OCI-LY7 (cell line): Measurements from ENCODE around the gene FFAR4. TPM values are rescaled to one million over a fixed set of nuclear protein-coding genes. Genes with fewer than 3 reads are reported as not detected.

Experiments used
- BruUV-seq: library from RNA; stranded (reverse); fragments of 400-500 nt; replicated peaks from 2 replicates; lab custom pipeline; 2021; lab: Mats Ljungman, UMichigan
- CTCF ChIA-PET: fragments of 300-600 bp; sonication (Branson Sonifier 250); formaldehyde crosslinking; loops from one replicate; lab custom pipeline; 2022; ENCODE audit warnings: antibody characterized with exemption; ENCODE audit not compliant: unreplicated experiment; lab: Charles Lee
- POLR2A ChIA-PET: fragments of 300-600 bp; sonication (Branson Sonifier 250); formaldehyde crosslinking; loops from one replicate; lab custom pipeline; 2022; ENCODE audit warnings: antibody characterized with exemption; lab: Charles Lee
- DNase-seq: peaks from one replicate; pipeline ENCODE4 v3.0.0-alpha.2; 2015; ENCODE audit warnings: low spot score
- H2AFZ ChIP-seq: fragments of 200-600 bp; sonication (generic), shearing (Covaris generic); 2 replicates; pipeline ENCODE4 v1.6.1; 2014; ENCODE audit warnings: mild to moderate bottlenecking, antibody characterized with exemption, low read length, moderate library complexity
- H3K27ac ChIP-seq: fragments of 200-600 bp; sonication (generic); 2 replicates; pipeline ENCODE4 v1.5.1; 2014; ENCODE audit warnings: mixed run types, low read depth, mild to moderate bottlenecking, moderate library complexity, low read length, inconsistent platforms; ENCODE audit not compliant: poor library complexity, severe bottlenecking
- H3K36me3 ChIP-seq: fragments of 200-600 bp; sonication (generic); 2 replicates; pipeline ENCODE4 v1.6.1; 2014; ENCODE audit warnings: mild to moderate bottlenecking, antibody characterized with exemption, low read length, moderate library complexity, mixed read lengths; ENCODE audit not compliant: insufficient read depth
- H3K4me1 ChIP-seq: fragments of 200-600 bp; sonication (generic); 2 replicates; pipeline ENCODE4 v1.5.1; 2014; ENCODE audit warnings: mild to moderate bottlenecking, low read length; ENCODE audit not compliant: insufficient read depth, poor library complexity, severe bottlenecking
- H3K4me2 ChIP-seq: fragments of 200-600 bp; sonication (generic); 2 replicates; pipeline ENCODE4 v1.6.1; 2014; ENCODE audit warnings: mild to moderate bottlenecking, low read length
- H3K4me3 ChIP-seq: fragments of 200-600 bp; sonication (generic); 2 replicates; pipeline ENCODE4 v1.5.1; 2014; ENCODE audit warnings: mild to moderate bottlenecking, low read depth, low read length; ENCODE audit not compliant: poor library complexity, severe bottlenecking
- H3K79me2 ChIP-seq: fragments of 200-600 bp; sonication (generic); 2 replicates; pipeline ENCODE4 v1.6.1; 2016; ENCODE audit warnings: low read depth, mild to moderate bottlenecking, low read length, moderate library complexity, mixed read lengths; ENCODE audit not compliant: insufficient read depth
- H3K9me2 ChIP-seq: fragments of 200-600 bp; sonication (generic); 2 replicates; pipeline ENCODE4 v1.6.1; 2016; ENCODE audit warnings: mild to moderate bottlenecking, low read length, mixed read lengths; ENCODE audit not compliant: insufficient read depth
- H3K9me3 ChIP-seq: fragments of 200-600 bp; sonication (generic); 2 replicates; pipeline ENCODE4 v1.6.1; 2014; ENCODE audit warnings: mild to moderate bottlenecking, mixed run types, low read length, mixed read lengths
- H4K20me1 ChIP-seq: fragments of 200-600 bp; sonication (generic); 2 replicates; pipeline ENCODE4 v1.6.1; 2014; ENCODE audit warnings: mild to moderate bottlenecking, antibody characterized with exemption, low read length, moderate library complexity, mixed read lengths; ENCODE audit not compliant: insufficient read depth
- EZH2phosphoT487 ChIP-seq: fragments of 200-600 bp; sonication (generic); IDR thresholded peaks from 2 replicates; pipeline ENCODE4 v1.6.1; 2018; ENCODE audit warnings: low read depth, borderline replicate concordance, mild to moderate bottlenecking, mixed run types, antibody characterized with exemption, low read length, moderate library complexity, mixed read lengths
- intact Hi-C: fragments of 100-400 bp; cut with micrococcal nuclease; formaldehyde crosslinking; loops from one replicate; pipeline ENCODE4 v1.10.0; 2022; ENCODE audit not compliant: unreplicated experiment
- total RNA-seq, 2 experiments: library from RNA; depleted of rRNA in 1 of 2; stranded (reverse); fragments of >200 nt in 1 of 2; shearing (Covaris generic) in 1 of 2; gene quantifications; 2 replicates each; pipeline ENCODE4 v1.2.3, GENCODE V29; 2014 to 2022
- TF ChIP-seq, protein P1 (sequence below): fragments of 200-600 bp; sonication (generic); conservative IDR thresholded peaks from 2 replicates; pipeline ENCODE4 v1.5.1; 2014; ENCODE audit warnings: mild to moderate bottlenecking, antibody characterized with exemption, low read length, moderate library complexity, mixed read lengths

FFAR4 gene
- total RNA-seq, 2 experiments from 2014 or later: not detected

DNA sequence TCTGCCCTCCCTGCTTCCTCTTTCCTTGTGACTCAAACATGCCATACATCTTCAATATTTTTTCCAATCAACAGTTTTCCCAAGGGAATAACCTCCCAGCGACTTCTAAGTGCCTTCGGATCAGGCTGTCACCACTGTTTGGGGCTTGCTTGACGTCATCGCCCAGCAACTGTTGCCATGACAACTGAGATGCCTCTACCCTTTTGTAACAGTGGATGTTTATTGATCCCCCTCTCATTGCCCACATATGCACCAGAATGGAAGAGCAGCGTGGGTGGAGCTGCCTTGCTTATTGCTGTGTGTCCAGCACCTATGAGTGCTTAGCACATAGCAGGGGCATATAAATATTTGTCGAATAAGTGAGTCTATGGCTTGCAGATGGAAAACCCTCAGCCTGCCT is 14.4 kb downstream of the FFAR4 start:
- H2AFZ ChIP-seq: no peak overlapping the region
- H3K79me2 ChIP-seq: no peaks in the 10 kb centered on the region
- no peak overlapping the region for H3K4me3 ChIP-seq
- BruUV-seq: no TSS peak
- H3K9me3 ChIP-seq: no peaks in the 10 kb centered on the region
- H3K27ac ChIP-seq: no peak overlapping the region
- H3K36me3 ChIP-seq: no peaks in the 10 kb centered on the region
- no peaks in the 10 kb centered on the region for H4K20me1 ChIP-seq
- no peaks in the 10 kb centered on the region for H3K9me2 ChIP-seq
- no peak for DNase-seq
- intact Hi-C loops: no loop called here
- CTCF ChIA-PET: no interaction called here
- TF ChIP-seq, protein P1, sequence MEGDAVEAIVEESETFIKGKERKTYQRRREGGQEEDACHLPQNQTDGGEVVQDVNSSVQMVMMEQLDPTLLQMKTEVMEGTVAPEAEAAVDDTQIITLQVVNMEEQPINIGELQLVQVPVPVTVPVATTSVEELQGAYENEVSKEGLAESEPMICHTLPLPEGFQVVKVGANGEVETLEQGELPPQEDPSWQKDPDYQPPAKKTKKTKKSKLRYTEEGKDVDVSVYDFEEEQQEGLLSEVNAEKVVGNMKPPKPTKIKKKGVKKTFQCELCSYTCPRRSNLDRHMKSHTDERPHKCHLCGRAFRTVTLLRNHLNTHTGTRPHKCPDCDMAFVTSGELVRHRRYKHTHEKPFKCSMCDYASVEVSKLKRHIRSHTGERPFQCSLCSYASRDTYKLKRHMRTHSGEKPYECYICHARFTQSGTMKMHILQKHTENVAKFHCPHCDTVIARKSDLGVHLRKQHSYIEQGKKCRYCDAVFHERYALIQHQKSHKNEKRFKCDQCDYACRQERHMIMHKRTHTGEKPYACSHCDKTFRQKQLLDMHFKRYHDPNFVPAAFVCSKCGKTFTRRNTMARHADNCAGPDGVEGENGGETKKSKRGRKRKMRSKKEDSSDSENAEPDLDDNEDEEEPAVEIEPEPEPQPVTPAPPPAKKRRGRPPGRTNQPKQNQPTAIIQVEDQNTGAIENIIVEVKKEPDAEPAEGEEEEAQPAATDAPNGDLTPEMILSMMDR: no peak
- no peak for TF ChIP-seq EZH2phosphoT487
- POLR2A ChIA-PET: no interaction called here
- H3K4me1 ChIP-seq: no peaks in the 10 kb centered on the region
- no peak overlapping the region for H3K4me2 ChIP-seq

DNA sequence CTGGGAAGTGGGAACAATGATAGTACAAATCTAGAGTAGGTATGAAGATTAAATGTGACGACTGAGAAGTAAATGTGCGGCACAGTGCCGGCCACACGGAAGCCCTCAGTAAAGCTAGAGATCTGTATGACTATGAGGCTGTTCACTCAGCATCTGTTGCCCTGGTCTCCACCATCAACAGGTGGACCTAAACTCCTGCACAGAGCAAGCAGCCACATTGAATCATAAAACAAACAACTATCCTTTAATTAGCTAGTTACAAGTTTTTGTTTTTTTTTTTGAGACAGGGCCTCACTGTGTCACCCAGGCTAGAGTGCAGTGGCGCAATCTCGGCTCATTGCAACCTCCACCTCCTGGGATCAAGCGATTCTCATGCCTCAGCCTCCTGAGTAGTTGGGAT is 18.0 kb downstream of the FFAR4 start:
- intact Hi-C loops: no loop called here
- H3K79me2 ChIP-seq: no peaks in the 10 kb centered on the region
- no peaks in the 10 kb centered on the region for H3K9me2 ChIP-seq
- POLR2A ChIA-PET: no interaction called here
- BruUV-seq: no TSS peak
- no peaks in the 10 kb centered on the region for H3K4me1 ChIP-seq
- no peak for DNase-seq
- H3K9me3 ChIP-seq: no peaks in the 10 kb centered on the region
- no peak overlapping the region for H3K4me2 ChIP-seq
- no peaks in the 10 kb centered on the region for H3K36me3 ChIP-seq
- no peak overlapping the region for H3K4me3 ChIP-seq
- no peak overlapping the region for H2AFZ ChIP-seq
- H3K27ac ChIP-seq: no peak overlapping the region
- H4K20me1 ChIP-seq: no peaks in the 10 kb centered on the region
- TF ChIP-seq, protein P1: no peak
- TF ChIP-seq EZH2phosphoT487: no peak
- CTCF ChIA-PET: no interaction called here

DNA sequence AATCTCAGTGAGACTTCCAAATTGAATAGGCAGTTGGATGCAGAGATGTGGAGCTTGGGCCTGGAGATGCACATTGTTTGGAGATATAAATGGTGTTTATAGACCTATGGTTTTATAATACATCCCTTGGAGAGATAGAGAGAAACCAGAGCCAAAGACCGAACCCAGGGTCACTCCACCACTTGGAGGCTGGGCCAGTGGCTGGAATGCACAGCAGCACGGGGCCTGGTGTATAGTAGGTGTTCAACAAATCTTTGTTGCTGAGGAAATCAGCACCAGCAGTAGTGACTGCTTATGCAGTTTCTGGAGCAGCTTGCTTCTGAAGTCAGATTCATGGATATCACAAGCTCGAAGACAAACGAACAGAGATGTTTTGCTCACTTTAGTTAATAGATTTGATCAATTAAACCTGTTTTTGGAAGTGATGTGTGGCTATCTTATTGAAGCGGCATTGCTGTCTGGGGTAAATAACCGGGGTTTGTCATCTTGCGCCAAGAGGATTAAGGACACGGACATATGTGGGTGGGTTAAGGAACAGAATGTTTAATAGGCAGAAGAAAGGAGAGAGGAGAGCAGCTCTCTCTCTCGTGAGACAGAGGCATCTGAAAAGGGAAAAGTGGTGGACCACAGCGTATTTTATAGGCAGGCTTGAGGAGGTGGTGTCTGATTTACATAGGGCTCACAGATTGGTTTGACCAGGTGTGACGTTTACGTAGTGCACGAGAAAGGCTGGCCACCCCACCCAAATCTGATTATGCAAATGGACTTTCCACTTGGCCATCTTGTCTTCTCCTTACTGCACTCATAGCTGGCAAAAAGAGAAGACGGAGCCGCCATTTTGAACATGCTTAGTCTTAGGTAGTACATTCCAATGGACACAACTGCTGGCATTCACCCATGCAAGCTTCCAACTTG is 23.4 kb downstream of the FFAR4 start:
- TF ChIP-seq EZH2phosphoT487: no peak
- TF ChIP-seq, protein P1: no peak
- H2AFZ ChIP-seq: no peak overlapping the region
- no peaks in the 10 kb centered on the region for H3K9me3 ChIP-seq
- no peak for DNase-seq
- H4K20me1 ChIP-seq: no peaks in the 10 kb centered on the region
- H3K4me2 ChIP-seq: no peak overlapping the region
- no peaks in the 10 kb centered on the region for H3K9me2 ChIP-seq
- H3K4me1 ChIP-seq: peaks cover 12% of the 10 kb centered on the region
- no peak overlapping the region for H3K27ac ChIP-seq
- no TSS peak for BruUV-seq
- CTCF ChIA-PET: no interaction called here
- no peaks in the 10 kb centered on the region for H3K79me2 ChIP-seq
- no peaks in the 10 kb centered on the region for H3K36me3 ChIP-seq
- no peak overlapping the region for H3K4me3 ChIP-seq
- intact Hi-C loops: no loop called here
- POLR2A ChIA-PET: interaction anchor here (0.9 to 1.3 kb wide), 3 partner anchors 21 to 902 kb away, joined by 3 to 4 read pairs (median 3); partner anchors contain the start of gene PDE6C
